Stimulated activated CD4-positive, alpha-beta T cell treated with anti-CD3 and anti-CD28 coated beads, Interleukin-4, amount 100 ng/mL, for 24 hours (primary cell): ENCODE results near the gene FCHSD2.

ENCODE experiments used
- DNase-seq: peaks from one replicate; pipeline ENCODE4 v3.0.0-alpha.2; 2020

Gene FCHSD2

DNA sequence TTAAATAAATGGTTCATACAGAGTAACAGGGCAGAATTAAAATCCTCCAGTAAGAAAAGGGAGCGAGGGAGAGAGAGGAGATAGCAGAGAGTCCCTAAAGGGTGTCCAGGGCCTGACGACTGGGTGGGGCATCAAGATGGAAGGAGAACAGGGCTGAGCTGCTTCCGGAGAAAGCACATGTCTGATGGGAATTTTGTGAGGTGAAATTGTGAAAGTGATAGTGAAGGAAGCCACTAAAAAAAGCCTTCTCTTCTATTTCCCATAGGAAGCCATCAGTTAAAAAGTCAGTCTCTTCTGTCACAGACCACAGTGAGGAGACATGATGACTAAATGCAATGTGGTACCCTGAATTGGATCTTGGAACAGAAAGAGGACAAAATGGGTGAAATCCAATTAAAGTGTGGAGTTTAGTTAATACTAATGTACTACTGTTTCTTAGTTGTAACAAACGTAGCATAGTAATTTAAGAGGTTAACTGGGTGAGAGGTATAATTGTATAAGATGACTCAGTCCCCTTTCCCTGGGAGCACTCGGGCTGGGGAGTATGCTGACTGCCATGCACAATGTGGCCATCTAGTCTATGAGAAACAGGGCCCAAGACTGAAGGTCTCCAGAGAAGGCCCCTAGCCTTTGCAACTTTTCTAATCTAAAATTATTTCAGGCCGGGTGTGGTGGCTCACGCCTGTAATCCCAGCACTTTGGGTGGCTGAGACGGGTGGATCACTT, 29.5 kb upstream of the FCHSD2 start:
- no peak for DNase-seq

DNA sequence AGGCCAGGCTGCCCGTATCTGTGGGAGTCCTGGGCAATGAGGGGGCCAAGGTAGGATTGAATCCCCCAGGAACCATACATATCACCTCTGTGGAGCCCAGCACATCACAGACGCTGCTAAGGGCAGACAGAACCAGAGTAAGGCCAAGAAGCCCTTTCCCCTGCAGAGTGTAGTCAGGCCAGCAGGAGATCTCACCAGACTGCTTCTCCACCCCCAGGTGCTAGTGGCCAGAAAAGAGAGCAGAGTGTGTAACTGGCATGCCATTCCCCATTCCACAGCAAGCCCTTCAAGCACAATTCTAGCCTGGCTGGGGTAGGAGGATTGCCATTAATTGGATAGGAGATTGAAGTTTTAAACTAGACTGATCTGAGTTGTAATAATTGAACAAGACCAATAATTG, 28.0 kb upstream of the FCHSD2 start:
- no peak for DNase-seq

DNA sequence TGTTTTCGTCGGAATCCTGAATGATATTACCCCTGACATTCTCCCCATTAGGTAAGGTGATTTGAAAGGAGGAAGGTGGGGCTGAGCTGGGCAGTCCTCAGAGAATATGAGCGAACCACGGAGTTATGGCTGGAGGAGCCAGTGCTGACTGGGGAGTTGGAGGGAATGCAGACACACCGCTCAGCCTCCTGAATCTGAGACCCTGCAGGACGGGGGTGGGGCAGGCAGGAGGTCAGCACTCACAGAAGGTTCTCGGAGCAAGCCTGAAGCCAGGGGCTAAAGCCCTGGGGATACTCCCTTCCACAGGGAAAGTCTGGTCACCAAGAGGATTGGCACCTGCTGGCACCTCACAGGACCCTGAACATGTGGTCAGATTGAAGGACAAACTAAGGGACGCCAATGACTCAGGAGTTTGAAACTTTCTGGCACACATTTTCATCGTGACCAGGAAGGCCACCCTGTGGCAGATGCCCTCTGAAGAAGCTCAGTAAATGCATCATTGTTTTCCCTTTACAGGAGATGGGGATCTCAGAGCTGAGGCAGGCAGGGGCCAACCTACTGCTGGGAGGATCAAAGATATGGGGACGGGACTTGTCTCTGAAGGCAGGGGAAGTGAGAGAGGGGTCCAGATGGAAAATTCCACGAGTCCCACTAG, 26.9 kb upstream of the FCHSD2 start:
- no peak for DNase-seq

DNA sequence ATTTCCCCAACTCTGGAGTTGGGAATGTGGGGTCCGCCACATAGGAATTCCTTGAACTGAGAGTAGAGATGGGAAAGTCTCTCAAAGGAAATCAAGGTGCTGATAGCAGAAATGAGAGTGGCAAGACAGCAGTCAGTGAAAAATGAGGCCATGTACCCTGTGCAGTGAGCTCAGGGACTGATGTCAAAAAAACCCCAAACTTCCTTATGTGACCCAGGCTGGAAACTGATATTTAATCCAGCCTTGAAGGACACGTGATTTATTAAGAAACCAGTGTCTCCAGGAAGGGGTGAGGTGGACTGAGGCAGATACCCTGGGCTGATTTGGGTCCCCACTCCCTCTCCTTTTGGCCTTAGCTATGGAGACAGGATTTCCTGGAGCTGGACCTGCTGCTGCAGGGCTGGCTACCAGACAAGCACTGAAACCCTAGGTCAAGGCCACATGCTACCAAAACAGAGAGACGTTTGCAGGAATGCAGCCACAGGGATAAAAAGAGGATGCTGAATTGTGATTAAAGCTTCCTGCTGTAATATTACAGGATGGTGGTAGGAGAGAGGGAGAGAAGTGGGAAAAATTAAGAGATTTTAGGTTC, 25.3 kb upstream of the FCHSD2 start:
- DNase-seq = no peak

DNA sequence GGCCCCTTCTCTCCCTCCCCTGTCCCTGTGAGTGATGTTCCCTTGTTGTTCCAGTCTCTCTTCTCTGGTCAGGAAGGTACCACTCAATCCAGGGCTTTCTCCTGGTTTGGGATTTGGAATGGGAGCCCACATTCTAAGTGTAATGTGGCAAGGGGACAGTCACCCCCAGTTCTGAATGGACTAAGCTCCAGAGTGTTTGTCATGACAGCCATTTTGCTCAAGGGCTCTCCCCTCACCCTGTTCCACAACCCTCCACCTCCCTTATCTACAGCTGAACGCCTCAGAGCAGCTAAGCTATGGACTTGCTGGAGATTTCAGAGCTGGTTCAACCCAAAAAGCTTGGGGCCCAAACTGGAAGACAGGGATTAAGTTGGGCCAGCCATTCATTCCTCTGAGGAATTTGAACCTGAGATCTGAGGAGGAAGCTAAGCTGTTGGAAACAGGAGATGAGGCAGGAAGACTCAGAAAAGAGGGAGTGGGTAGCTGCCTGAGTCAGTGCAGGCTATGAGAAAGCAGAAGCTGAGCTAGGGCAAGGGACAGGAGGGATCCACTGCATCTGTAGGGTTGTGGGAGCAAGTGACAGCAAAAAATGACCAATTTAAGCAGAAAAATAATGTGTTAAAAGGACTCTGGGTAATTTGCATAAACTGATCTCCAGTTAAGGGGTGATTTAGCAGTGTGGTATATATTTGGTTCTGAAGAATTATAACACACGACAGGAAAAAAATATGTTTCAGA, 22.9 kb upstream of the FCHSD2 start:
- no peak for DNase-seq

DNA sequence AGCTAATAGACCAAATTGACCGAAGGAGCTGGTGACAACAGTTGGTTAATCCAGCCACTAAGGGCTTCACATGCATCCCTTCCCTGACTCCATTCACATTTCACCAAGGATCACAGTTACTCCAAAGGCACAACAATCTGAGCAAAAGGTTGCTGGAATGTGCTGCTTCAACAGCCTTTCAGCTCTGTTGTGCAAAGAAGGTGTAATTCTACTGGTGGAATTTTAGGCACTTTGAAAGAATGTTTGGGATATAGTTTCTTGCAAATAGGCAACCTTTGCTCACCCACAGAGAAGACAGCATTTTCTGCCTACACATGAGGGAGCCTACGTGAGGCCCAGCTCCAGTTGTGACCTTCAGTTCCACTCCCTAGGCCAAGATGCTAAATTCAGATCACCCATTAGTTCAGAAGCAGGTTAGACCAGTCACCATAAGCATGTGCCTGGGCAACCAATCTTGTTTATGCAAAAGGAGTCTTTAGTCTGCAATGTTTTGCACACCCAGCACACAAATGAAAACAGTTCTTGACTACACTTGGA, 21.6 kb upstream of the FCHSD2 start:
- DNase-seq = no peak

DNA sequence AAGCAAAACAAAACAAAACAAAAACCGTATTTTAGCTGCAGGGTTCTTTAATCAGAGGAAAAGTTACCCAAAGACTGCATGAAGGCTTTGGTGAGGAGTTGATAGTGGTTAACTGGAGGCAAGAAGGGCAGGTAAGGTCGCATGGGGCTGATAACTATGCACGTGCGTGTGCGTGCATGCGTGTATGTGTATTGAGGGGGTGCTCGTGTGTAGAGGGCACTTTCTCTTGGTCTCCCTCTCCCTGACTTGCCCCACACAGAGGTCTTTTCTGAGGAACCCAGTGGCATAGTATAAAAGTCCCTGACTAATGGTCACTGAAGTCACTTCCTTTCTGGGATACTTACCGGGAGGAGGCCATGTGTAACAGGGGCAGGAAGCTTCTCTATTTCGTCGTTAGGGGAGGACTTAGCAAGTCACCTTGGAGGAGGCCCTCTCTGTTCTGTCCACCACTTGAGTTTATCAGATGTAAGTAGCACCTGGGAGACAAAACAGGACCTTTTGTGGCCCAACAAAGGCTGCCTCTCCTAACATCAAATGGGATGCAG, 20.1 kb upstream of the FCHSD2 start:
- no peak for DNase-seq

DNA sequence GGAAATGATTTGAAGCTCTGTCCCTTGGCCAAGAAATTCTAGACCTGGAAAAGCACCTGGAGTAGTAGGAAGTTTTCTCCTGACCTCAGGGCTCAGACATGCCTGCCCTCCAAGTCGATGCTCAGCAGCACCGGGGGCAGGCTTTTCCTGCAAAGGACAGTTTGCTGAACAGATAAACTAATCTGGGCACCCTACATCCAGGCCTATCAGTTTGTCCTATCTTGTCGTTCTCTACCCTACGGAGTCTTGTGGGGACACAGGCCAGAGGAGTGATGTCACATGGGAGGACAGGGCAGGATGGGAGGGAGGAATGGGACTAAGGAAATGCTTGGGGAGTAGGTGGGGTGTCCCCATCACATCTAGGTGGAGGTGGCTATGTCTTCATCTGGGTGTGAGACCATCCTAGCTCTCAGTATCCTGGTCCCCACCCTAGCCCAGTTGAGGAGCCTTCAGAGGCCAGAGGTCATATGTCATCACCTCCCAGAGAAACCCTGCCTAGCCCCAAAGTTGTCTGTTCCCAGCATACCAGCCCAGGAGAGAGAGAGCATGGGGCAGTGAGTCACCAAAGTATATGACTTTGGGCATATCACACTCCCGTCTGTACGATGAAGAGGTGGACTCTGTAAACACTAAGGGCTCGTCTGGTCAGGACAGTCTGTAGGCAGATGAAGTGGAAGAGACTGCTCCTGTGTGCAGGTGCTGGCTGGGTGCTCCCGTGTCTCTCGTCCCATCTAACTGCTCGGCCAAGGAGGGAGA, 18.1 kb upstream of the FCHSD2 start:
- DNase-seq = no peak

DNA sequence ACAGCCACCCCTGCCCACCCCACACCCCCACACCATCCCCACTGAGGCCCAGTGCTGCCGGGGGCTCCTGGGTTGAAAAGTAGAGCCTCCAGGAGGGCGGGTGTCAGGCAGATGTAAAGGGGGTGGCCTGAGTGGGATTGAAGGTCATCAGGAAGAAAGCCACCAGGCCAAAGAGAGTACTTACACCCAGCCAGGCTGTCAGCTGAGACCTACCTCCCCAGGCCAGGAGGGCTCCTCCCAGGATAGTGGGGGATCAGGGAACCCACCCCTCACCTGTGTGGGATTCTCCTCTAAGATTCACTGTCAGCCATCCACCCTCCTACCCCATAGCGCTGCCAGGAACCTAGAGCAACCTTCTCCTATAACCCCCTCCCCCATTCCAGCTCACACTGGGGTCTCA, 17.2 kb upstream of the FCHSD2 start:
- no peak for DNase-seq

DNA sequence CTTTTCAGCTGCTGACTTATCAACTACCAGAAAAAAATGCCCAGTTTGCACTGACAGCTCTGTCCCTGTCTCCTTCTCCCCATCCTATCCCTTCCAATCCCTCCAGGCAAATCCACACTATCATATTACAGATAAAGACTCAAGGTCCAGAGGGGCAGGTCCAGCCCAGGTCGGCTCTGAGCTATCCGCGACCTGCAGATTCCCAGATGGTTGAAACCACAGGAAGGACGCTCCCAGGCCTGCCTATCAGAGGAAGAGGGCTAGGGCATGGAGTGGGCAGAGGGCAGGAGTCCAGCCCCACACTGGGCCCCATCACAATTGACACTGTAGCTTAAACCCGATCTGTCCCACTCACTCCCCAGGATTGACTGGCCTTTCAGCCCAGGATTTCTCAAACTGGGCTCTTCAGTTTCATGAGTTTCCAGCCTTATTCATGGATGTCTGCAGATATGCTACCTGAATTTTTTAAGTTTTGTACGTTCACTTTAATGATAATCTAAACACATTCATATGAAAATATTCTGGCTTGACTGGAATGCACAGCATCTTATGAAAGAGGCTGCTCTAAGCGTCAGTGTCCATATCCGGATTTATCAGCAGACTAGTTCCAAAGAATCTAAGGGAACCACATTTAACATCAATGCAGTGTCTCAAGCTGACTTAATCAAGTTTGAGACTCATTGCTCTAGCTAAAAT, 16.4 kb upstream of the FCHSD2 start:
- DNase-seq = no peak

DNA sequence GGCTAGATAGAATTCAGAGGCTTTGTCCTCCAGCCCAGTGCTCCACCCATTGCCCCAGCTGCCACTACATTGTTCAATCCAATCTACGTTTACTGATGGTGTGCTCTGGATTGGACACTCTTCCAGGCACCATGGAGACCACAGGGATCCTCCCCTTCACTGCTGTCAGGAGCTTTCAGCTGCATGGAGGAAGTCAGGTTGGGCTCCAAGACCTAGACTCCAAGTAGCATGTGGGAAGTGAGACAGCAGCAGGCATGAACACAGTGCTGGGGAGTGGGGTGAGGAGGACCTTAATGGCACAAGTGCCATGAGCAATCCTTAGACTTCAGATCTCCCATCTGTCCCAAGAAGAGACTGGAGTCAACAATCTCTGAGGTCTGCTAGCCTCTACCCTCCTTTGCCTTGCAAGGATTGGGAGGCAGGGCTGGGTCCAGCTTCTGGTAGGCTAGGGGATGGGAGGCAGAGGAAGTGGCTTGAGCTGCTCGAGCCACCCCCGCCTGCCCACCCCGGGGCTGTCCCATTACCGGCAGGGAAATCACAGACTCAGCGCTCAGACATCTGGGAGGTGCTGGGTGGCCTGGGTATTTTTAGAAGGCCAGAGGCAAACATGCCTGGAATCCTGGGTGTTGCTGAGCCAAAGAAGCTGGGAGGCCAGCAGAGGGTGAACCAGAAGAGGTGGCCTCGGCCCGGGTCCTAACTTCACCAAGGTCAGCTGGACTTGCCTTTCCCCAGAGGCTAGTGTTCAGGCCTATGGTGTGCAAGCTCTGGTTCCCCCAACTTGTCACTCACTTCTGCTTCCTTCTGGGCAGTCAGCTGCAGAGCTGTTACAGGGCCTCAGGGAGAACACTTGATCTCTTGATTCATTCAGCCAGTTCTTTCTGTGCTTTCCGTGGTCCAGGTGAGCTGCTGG, 15.2 kb upstream of the FCHSD2 start:
- DNase-seq = no peak

DNA sequence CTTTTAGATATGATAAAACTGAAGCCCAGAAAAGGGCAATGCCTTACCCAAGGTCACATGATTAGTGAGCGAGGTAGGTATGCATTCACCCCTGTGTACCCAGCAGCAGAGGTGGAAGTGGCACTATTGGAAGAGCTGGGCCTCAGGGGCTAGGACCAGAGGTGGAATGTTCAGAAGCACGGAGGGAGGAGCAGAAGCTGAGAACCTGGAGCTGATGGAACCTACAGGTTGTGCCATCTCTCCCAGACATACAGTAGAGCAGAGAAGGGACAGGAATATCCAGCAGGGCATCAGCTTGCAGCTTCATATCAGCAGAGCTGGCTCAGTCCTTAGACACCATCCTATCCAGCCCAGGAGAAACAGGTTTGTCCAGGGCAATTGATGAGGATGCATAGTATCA, 14.6 kb upstream of the FCHSD2 start:
- no peak for DNase-seq

DNA sequence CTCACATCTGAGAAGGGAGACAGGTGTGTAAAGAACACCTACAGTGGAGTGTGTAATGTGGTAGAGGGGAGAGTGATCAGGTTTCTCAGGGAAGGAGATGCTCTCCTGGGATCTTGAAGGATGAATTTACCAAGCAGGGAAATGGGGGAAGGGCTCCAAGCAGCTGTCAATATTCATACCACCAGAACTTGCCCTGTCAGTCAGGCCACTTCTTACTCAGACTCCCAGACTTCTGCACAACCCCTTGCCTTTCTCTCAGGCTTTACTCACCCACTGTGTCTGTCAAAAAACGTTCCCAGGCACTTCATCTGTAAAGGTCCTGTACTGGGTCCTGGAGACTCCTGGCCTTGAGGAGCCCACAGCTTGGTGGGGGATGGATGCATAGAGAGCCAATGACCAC, 14.0 kb upstream of the FCHSD2 start:
- DNase-seq = no peak

DNA sequence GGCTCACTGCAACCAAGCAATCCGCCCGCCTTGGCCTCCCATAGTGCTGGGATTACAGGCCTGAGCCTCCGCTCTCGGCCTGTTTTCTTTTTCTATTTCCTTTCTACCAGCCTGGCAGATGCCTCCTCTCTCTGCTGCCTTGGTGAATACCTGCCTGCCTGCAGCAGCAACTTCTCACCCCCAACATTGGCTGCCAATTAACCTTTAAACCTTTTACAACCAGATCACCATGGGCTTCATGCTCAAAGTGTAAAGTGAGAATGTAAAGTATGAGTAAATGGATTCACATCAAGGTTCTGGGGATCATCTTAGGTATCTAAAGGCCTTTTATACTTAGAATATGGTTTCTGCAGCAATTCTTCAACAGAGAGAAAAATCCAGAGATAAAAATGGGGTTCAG, 13.0 kb upstream of the FCHSD2 start:
- DNase-seq = no peak

DNA sequence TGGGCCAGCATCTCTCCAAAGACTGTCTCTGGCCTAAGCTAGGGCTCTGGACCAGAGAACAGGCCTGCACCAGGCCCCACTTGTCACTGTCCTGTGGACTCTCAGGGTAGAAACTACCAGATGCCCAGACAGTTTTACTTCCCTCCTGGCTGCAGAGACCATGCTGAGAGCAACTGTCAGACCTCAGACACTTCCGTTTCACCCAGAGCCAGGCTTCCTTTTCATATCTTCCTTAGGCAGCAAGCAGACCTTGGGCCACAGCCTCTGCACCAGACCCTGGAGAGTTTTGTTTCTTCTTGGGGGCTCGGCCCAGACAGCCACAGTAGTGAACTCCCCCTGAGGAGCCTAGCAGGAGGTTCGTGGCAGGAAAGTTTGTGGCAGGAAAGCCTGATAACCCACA, 12.1 kb upstream of the FCHSD2 start:
- DNase-seq = peak; percentile 12

DNA sequence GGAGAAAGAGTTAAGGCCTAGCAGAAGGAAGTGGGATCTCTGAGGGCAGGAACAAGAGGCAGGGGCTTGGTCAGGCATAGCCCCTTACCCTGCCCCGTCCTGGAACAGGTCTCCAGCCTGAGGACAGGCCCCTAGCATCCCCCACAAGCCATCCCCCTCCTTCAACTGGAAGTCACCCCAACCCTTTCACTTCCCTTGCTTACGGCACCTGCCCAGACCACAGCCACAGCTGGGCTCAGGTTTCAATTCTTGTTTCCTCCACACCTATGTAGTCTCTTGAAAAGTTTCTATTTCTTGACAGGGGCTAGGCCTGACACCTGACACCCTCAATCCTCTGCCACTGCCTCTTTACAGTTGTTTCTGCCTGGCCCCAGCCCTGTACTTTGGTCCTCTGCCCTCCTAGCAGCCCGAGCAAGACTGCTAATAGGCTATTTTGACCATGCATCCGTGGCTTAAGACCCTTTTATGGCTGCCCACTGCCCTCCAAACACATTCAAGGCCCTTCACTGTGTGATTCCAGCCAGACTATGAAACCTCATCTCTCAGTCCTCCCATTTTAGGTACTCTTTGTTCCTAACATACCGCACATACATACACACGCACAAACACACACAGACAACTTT, 10.9 kb upstream of the FCHSD2 start:
- DNase-seq = peak; percentile 20

DNA sequence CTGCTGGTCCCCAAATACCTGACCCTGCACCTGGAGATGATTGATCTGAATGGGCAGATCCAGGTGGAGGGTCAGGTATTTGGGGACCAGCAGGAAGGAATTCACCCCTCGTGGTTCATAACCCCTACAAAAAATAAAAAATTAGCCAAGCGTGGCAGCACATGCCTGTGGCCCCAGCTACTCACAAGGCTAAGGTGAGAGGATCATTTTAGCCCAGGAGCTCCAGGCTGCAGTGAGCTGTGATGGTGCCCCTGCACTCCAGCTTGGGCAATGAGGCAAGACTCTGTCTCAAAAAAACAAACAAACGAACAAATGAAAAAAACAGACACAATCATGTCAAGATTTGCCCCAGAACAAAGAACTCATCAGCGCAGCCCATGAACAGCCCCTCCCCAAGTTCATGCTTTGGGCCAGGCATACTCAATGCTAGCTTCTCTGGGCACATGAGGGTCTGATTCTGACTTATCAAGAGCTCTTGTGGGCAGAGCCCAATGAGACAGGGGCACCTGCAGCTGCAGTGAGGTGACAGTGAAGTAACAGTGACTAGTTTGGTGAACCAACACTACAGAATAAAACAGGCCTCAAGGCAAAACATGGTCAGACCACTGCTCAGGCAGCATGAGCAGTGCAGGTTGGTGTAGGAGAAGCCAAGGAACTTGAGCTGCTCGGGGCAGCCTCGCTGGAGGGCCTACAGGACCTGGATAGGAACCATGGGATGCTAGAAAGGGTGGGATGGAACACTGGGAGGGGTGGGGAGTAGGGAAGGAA, 10.2 kb upstream of the FCHSD2 start:
- no peak for DNase-seq

DNA sequence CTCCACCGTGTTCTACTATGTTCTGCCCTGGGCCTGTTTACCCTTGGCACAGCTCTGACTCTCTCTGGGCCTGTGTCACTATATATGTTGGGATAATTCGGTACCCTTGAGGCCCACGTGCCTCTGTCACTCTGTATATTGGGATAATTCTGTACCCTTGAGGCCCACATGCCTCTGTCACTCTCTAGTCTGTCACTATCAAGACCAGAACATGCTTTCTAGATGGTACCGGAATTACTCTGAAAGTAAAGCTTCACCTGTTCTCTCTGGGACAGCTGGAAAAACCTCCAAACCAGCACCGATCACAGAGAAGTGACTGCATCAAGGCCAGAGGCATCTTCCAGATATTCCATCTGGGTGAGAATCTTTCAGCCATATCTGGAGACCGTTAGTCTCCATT, 9.3 kb upstream of the FCHSD2 start:
- no peak for DNase-seq

DNA sequence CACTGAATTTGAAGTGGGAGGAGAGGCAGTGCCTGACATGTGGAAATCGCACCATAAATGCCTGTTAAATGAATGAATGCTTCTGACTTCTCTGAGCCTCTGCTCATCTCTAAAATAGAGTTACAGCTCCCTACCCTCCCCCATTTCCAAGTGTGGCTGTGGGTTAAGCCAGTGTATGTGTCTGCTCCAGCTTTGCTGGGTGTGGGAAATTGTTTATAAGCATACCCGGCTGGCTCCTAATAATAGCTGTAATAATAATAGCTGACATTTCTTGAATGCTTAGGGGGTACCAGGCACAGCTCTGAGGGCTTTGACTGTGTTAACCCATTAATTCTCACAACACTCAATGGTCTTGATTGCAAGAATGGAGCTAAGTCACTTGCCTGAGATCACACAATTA, 7.0 kb upstream of the FCHSD2 start:
- DNase-seq = no peak
